Epithelial cell of proximal tubule (primary cell): ENCODE data around the gene CHI3L1. TPM values are rescaled to one million over a fixed set of nuclear protein-coding genes. Genes with fewer than 3 reads are reported as not detected.
A peak's percentile ranks its signal among the peaks of the same experiment; 100 is the strongest.

Experiments
- DNase-seq: peaks from one replicate; pipeline ENCODE4 v3.0.0-alpha.2; 2011; ENCODE audit warnings: low read depth
- H3K4me3 ChIP-seq: 2 replicates; pipeline ENCODE4 v1.5.1; 2011; ENCODE audit warnings: low read depth, mild to moderate bottlenecking, low read length
- total RNA-seq: library from RNA; depleted of rRNA; stranded (reverse); fragments of >200 nt; gene quantifications from 2 replicates; pipeline ENCODE4 v1.2.3, GENCODE V29; 2015
- TF ChIP-seq, protein P1 (sequence below): conservative IDR thresholded peaks from 2 replicates; pipeline ENCODE4 v1.5.1; 2012; ENCODE audit warnings: low read depth, mild to moderate bottlenecking, low read length

The CHI3L1 gene
- total RNA-seq, 1 donor from 2014 or later, result 0.86 TPM

DNA sequence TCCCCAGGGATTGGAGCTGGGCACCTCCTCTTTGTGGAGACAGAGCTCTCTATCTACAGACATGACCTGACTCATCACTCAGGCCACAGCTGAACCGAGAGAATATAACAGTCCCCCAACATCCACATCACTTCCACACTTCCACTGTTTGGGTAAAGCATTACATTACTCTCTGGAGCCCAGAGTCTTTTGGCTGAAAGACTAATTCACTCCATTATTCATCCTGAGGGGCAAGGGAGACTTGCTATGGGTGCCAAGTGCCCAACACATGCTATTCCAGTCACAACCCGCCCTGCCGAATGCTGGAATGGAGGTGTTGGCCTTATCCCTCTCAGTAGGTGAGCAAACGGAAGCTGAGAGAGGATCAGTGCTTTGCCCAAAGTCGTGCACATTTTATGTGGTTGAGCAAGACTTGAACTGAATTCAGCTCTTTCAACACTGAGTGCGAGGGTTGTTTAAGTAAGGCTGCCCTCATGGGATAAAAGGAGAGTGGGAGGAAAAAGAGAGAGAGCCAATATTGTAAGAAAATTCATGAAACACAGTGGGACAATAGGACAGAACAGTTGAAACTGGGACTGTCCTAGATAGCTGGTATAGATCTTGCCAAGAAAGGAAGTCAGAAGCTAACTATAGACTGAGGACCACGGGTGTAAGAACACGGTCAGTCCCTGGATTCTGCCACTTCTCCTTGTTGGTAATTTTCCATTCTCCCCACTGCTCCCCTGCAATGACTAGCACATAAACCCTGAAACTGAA is 13.5 kb upstream of the CHI3L1 start:
- H3K4me3 ChIP-seq, result no peak overlapping the region
- TF ChIP-seq, protein P1, sequence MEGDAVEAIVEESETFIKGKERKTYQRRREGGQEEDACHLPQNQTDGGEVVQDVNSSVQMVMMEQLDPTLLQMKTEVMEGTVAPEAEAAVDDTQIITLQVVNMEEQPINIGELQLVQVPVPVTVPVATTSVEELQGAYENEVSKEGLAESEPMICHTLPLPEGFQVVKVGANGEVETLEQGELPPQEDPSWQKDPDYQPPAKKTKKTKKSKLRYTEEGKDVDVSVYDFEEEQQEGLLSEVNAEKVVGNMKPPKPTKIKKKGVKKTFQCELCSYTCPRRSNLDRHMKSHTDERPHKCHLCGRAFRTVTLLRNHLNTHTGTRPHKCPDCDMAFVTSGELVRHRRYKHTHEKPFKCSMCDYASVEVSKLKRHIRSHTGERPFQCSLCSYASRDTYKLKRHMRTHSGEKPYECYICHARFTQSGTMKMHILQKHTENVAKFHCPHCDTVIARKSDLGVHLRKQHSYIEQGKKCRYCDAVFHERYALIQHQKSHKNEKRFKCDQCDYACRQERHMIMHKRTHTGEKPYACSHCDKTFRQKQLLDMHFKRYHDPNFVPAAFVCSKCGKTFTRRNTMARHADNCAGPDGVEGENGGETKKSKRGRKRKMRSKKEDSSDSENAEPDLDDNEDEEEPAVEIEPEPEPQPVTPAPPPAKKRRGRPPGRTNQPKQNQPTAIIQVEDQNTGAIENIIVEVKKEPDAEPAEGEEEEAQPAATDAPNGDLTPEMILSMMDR, result no peak
- DNase-seq, result no peak

DNA sequence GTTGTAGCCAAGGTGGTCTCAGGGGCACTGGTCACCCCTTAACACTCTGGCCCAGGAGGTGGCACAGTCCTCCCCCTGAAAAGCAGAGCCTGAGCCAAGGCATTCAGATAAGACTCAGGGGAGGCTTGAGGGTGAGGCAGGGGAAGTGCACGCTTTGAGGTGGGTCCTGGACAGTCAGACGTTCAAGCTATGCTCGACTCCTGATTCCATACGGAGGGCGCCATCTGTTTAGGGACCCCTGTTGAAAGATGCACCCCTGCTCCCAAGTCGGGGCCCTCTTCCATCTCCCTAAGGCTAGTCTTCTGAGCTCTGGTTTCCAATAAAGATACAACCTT is 12.9 kb upstream of the CHI3L1 start:
- DNase-seq, result no peak
- TF ChIP-seq, protein P1, result no peak
- H3K4me3 ChIP-seq, result no peak overlapping the region

DNA sequence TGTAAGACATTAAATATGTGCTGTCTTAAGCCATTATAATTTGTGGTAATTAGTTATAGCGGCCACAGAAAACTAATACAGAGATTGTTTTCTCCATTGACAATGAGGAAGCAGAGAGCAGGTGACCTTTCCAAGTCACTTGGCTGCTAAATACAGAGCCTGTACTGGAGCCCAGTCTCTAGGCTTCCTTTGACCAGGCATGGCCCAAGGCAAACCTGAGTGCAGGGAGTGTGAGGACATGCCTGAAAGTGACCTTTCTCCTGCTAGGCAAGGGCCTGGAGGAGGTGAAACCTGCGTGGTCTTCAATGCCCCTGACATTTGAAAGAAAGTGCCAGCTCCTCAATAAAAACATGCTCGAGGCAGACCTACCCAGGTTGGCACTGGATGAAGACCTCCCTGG is 12.5 kb upstream of the CHI3L1 start:
- DNase-seq, result no peak
- H3K4me3 ChIP-seq, result no peak overlapping the region
- TF ChIP-seq, protein P1, result no peak

DNA sequence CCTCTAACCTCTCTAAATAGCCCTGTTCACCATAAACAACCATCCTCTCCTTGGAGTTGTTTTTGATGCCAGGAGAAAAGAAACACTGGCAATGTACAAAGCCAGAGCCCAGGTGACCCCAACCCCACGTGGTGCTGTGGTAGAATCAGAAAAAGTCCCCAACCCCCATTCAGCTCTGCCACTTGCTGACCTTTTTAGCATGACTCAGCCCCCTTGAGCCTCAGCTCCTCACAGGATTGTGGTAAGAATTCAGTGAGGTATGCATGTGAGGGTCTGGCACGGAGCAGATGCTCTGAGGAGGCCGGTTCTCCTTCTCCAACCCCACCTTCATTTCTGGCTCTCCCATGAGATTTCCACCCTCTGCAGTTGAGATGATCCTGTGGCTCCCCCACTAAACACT is 11.1 kb upstream of the CHI3L1 start:
- H3K4me3 ChIP-seq, result no peak overlapping the region
- peak; percentile 42 for DNase-seq
- TF ChIP-seq, protein P1, result no peak

DNA sequence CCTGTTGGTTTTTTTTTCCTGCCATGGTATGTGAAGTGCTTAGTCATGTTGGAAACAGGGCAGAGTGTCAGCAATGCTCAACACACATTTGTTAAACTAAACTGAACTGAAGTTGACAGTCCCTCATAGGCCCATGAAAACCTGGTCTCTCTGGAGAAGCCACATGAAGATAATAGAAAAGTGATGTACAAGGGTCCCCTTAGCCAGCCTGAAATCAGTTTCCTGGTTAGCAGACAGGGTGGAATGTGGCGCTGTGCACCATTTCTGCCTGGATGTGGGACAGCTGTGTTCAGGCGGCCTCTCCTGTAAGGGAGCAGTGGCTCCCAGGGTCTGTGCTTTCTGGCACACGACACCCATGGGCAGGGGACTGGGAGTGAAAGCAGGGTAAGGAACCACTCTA is 9.9 kb upstream of the CHI3L1 start:
- no peak overlapping the region for H3K4me3 ChIP-seq
- DNase-seq, result no peak
- TF ChIP-seq, protein P1, result no peak

DNA sequence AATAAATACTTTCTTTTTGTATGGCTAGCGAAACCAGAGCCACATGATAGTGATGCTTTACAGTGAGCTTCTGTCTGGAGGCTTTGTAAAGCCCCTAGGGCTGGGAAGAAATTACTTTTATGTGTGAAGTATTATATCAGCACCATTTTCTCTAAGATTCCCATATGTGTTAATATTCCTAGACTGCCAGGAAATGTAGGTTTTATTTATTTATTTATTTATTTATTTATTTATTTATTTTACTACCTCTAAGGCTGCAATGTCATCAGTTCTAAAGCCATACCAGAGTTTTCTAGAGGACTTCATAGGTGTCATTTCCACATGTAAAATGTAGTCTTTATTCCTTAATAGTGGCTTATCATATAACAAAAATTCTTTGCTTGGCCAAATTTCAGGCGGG is 4.4 kb upstream of the CHI3L1 start:
- H3K4me3 ChIP-seq, result no peak overlapping the region
- TF ChIP-seq, protein P1, result no peak
- DNase-seq, result no peak

DNA sequence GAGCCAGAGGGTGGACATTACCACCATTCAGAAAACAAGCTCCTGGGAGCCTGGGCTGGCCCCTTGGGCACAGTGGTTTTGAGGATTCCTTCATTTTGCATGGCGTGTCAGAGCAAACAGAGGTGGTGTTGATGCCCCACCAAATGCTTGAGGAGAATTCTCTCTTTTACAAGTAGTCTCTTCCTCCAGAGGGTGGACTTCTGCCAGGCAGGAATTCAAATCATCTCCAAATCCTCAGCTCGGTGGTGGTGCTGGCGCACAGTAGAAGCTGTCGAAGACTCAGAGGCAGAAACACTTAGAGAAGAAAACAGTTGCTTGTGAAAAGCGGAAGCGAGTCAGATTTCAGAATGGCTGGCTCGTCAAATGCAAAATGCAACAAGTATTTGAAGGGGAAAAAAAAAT is 3.4 kb upstream of the CHI3L1 start:
- TF ChIP-seq, protein P1, result no peak
- DNase-seq, result no peak
- H3K4me3 ChIP-seq, result no peak overlapping the region
